ENCODE measurements around the gene PNPLA5.

The PNPLA5 gene

GRCh38 chr22:43919106-43919973, 27.5 kb upstream of the PNPLA5 start:
- H3K4me3 ChIP-seq (replicated peaks in 1 of 2; ENCODE audit: low read depth in 2 of 2, low read length in 2 of 2): no peak overlapping the region
- peak in 1 of 2 donors; percentile 66 for DNase-seq (ENCODE audit: low read depth in 2 of 2)

GRCh38 chr22:43917521-43917920, 25.7 kb upstream of the PNPLA5 start:
- no peak for TF ChIP-seq CTCF (IDR thresholded peaks at IDR 0.05; ENCODE audit: low read depth, low read length)
- H3K4me3 ChIP-seq (replicated peaks in 1 of 2; ENCODE audit: low read depth in 2 of 2, low read length in 2 of 2): no peak overlapping the region
- DNase-seq (ENCODE audit: low read depth in 2 of 2): no peak

More at GRCh38 chr22:43919106-43919973, 27.5 kb upstream of the PNPLA5 start:
- TF ChIP-seq CTCF (IDR thresholded peaks at IDR 0.05; ENCODE audit: low read depth, low read length): no peak

GRCh38 chr22:43911351-43911750, 19.5 kb upstream of the PNPLA5 start:
- DNase-seq (ENCODE audit: low read depth in 2 of 2): no peak
- no peak overlapping the region for H3K4me3 ChIP-seq (replicated peaks in 1 of 2; ENCODE audit: low read depth in 2 of 2, low read length in 2 of 2)
- TF ChIP-seq CTCF (IDR thresholded peaks at IDR 0.05; ENCODE audit: low read depth, low read length): no peak

GRCh38 chr22:43910178-43910695, 18.4 kb upstream of the PNPLA5 start:
- DNase-seq (ENCODE audit: low read depth in 2 of 2): no peak
- H3K4me3 ChIP-seq (replicated peaks in 1 of 2; ENCODE audit: low read depth in 2 of 2, low read length in 2 of 2): no peak overlapping the region
- TF ChIP-seq CTCF (IDR thresholded peaks at IDR 0.05; ENCODE audit: low read depth, low read length): no peak

- H3K4me3 ChIP-seq (replicated peaks in 1 of 2; ENCODE audit: low read depth in 2 of 2, low read length in 2 of 2): no peak overlapping the region
- TF ChIP-seq CTCF (IDR thresholded peaks at IDR 0.05; ENCODE audit: low read depth, low read length): no peak
These were observed 17.9 kb upstream of the PNPLA5 start for GRCh38 chr22:43909708-43910107.

GRCh38 chr22:43905681-43906080, 13.9 kb upstream of the PNPLA5 start:
- DNase-seq (ENCODE audit: low read depth in 2 of 2): no peak
- TF ChIP-seq CTCF (IDR thresholded peaks at IDR 0.05; ENCODE audit: low read depth, low read length): no peak
- no peak overlapping the region for H3K4me3 ChIP-seq (replicated peaks in 1 of 2; ENCODE audit: low read depth in 2 of 2, low read length in 2 of 2)

More at GRCh38 chr22:43909708-43910107, 17.9 kb upstream of the PNPLA5 start:
- DNase-seq (ENCODE audit: low read depth in 2 of 2): no peak

All from cardiac fibroblast (primary cell).